HG03280 (cell line): ENCODE results near the gene IL18R1.

Experiments
- ATAC-seq: cut with Tn5 transposase; IDR thresholded peaks from one replicate; pipeline ENCODE4 v1.9.1; 2021; ENCODE audit warnings: mild to moderate bottlenecking, moderate library complexity; ENCODE audit not compliant: unreplicated experiment

Gene IL18R1

GRCh38 chr2:102428573-102428972, 73.0 kb downstream of the IL18R1 start:
- ATAC-seq, result no peak

- no peak for ATAC-seq
Observed at GRCh38 chr2:102432386-102432785, 76.8 kb downstream of the IL18R1 start.

GRCh38 chr2:102433973-102434654, 78.5 kb downstream of the IL18R1 start:
- ATAC-seq, result no peak

- ATAC-seq, result no peak
Observed at GRCh38 chr2:102434655-102435381, 79.2 kb downstream of the IL18R1 start.

GRCh38 chr2:102435741-102436140, 80.1 kb downstream of the IL18R1 start:
- ATAC-seq, result no peak

- no peak for ATAC-seq
Observed at GRCh38 chr2:102436323-102436722, 80.7 kb downstream of the IL18R1 start.

GRCh38 chr2:102437122-102437521, 81.5 kb downstream of the IL18R1 start:
- no peak for ATAC-seq

GRCh38 chr2:102438111-102438510, 82.5 kb downstream of the IL18R1 start:
- no peak for ATAC-seq

- no peak for ATAC-seq
Observed at GRCh38 chr2:102438578-102438977, 83.0 kb downstream of the IL18R1 start.

- no peak for ATAC-seq
Observed at GRCh38 chr2:102439065-102439695, 83.6 kb downstream of the IL18R1 start.

- no peak for ATAC-seq
Observed at GRCh38 chr2:102442967-102443828, 87.6 kb downstream of the IL18R1 start.

- ATAC-seq, result no peak
Observed at GRCh38 chr2:102444233-102444632, 88.6 kb downstream of the IL18R1 start.

- ATAC-seq, result no peak
Observed at GRCh38 chr2:102446936-102447335, 91.3 kb downstream of the IL18R1 start.
